GM19238 (cell line): ENCODE results near the gene CFAP70.

ENCODE experiments used
- DNase-seq: peaks from one replicate; pipeline ENCODE4 v3.0.0; 2011; ENCODE audit warnings: low spot score; ENCODE audit not compliant: insufficient read length

The CFAP70 gene

GRCh38 chr10:73217628-73218027 is 141.0 kb downstream of the CFAP70 start:
- DNase-seq = no peak

DNA sequence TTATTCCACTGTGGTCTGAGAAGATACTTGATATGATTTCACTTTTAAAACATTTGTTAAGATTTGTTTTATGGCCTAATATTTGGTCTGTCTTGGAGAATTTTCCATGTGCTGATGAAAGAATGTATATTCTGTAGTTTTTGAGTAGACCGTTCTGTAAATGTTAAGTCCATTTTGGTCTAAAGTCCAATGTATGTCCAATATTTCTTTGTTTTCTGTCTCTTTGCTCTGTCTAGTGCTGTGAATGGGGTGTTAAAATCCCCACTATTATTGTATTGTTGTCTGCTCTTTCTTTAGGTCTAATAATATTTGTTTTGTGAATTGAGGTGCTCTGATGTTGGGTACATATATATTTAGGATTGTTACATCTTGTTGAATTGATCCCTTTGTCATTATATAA is 142.9 kb downstream of the CFAP70 start:
- no peak for DNase-seq

GRCh38 chr10:73211106-73211811 is 147.4 kb downstream of the CFAP70 start:
- no peak for DNase-seq

- DNase-seq = no peak
Measured at GRCh38 chr10:73210395-73211105, 148.1 kb downstream of the CFAP70 start.

DNA sequence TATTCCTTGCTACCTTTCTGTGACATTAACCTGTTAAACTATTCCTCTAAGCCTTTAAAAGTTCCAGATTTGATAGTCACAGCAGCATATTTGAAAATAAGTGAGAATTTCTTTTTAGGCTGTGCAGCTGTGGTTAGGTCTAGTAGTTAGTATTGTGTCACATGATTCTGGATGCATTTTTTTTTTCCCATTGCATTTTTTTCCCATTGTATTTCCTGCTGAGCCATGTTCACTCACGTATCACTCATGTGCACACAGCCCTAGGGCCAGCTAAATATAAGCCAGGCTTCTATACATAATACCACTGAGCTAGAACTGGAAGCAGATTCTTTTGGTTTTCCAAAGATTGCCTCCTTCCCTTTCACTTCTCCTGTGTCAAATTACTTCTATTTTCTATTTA is 149.0 kb downstream of the CFAP70 start:
- DNase-seq = no peak

GRCh38 chr10:73207883-73208282 is 150.8 kb downstream of the CFAP70 start:
- DNase-seq = no peak

- no peak for DNase-seq
Measured at GRCh38 chr10:73206385-73206784, 152.3 kb downstream of the CFAP70 start.

DNA sequence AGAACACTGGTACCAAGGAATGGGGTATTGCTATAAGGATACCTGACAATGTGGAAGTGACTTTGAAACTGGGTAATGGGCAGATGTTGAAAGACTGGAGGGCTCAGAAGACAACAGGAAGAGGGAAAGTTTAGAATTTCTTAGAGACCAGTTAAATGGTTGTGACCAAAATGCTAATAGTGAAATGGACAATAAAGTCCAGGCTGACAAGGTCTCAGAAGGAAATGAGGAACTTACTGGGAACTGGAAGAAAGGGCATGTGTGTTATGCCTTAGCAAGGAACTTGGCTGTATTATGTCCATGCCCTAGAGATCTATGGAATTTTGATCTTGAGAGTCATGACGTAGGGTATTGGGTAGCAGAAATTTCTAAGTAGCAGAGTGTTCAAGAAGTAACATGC is 152.8 kb downstream of the CFAP70 start:
- no peak for DNase-seq

GRCh38 chr10:73205081-73205480 is 153.6 kb downstream of the CFAP70 start:
- DNase-seq = no peak
